Measurements from ENCODE around the gene RPIA.

RPIA gene

GRCh38 chr2:88687384-88687783 lies 4.1 kb upstream of the RPIA start:
- DNase-seq, result no peak

- DNase-seq, result no peak
Observed at GRCh38 chr2:88690591-88691338, 708 bp upstream of the RPIA start.

- DNase-seq, result no peak
Observed at GRCh38 chr2:88692187-88692586, 714 bp downstream of the RPIA start.

GRCh38 chr2:88693911-88694414 lies 2.5 kb downstream of the RPIA start:
- no peak for DNase-seq

GRCh38 chr2:88696611-88697010 lies 5.1 kb downstream of the RPIA start:
- DNase-seq, result no peak

- no peak for DNase-seq
Observed at GRCh38 chr2:88697370-88698026, 6.0 kb downstream of the RPIA start.

GRCh38 chr2:88698027-88698413 lies 6.5 kb downstream of the RPIA start:
- no peak for DNase-seq

- DNase-seq, result no peak
Observed at GRCh38 chr2:88698498-88699233, 7.2 kb downstream of the RPIA start.

GRCh38 chr2:88707003-88707402 lies 15.5 kb downstream of the RPIA start:
- no peak for DNase-seq

GRCh38 chr2:88709181-88709631 lies 17.7 kb downstream of the RPIA start:
- no peak for DNase-seq

GRCh38 chr2:88711289-88711688 lies 19.8 kb downstream of the RPIA start:
- DNase-seq, result no peak

GRCh38 chr2:88711897-88712296 lies 20.4 kb downstream of the RPIA start:
- no peak for DNase-seq

- DNase-seq, result no peak
Observed at GRCh38 chr2:88713408-88713807, 21.9 kb downstream of the RPIA start.

- DNase-seq, result no peak
Observed at GRCh38 chr2:88714667-88715066, 23.2 kb downstream of the RPIA start.

GRCh38 chr2:88720399-88720798 lies 28.9 kb downstream of the RPIA start:
- DNase-seq, result no peak

GRCh38 chr2:88721268-88721667 lies 29.8 kb downstream of the RPIA start:
- DNase-seq, result no peak

GRCh38 chr2:88724643-88725332 lies 33.3 kb downstream of the RPIA start:
- DNase-seq, result no peak

GRCh38 chr2:88729061-88729745 lies 37.7 kb downstream of the RPIA start:
- DNase-seq, result no peak

- DNase-seq, result no peak
Observed at GRCh38 chr2:88733155-88733902, 41.9 kb downstream of the RPIA start.

GRCh38 chr2:88735133-88735532 lies 43.7 kb downstream of the RPIA start:
- no peak for DNase-seq

- no peak for DNase-seq
Observed at GRCh38 chr2:88735853-88736252, 44.4 kb downstream of the RPIA start.

GRCh38 chr2:88736437-88736836 lies 45.0 kb downstream of the RPIA start:
- no peak for DNase-seq

All from NCI-H1694 treated with DMSO at 0.1 percent for 48 hours (cell line).